Measurements from ENCODE around the gene TMEM200A. TPM values are rescaled to one million over a fixed set of nuclear protein-coding genes. Genes with fewer than 3 reads are reported as not detected.

Gene TMEM200A
- total RNA-seq, 1 experiment from 2014 or later, result 2.0 TPM

- intact Hi-C loops (cut with micrococcal nuclease; ENCODE audit: unreplicated experiment), result no loop called here
- H3K27ac ChIP-seq (ENCODE audit: low read depth, low read length, poor library complexity, severe bottlenecking), result no peak overlapping the region
- DNase-seq (ENCODE audit: low spot score), result no peak
- ChIA-PET POLR2A (ENCODE audit: low non-redundant PET) (no interaction called here), CTCF (no interaction called here)
- no TSS peak for BruUV-seq (replicated peaks)
- H3K4me3 ChIP-seq (ENCODE audit: low read depth, low read length, poor library complexity, severe bottlenecking), result no peak overlapping the region
- H3K36me3 ChIP-seq (ENCODE audit: insufficient read depth, low read length, poor library complexity, severe bottlenecking), result no peaks in the 10 kb centered on the region
- H3K4me1 ChIP-seq (ENCODE audit: insufficient read depth, low read length, poor library complexity, severe bottlenecking), result no peaks in the 10 kb centered on the region
- H3K27me3 ChIP-seq (replicated peaks; ENCODE audit: insufficient read depth, low read depth, low read length, poor library complexity), result peaks cover 8% of the 10 kb centered on the region
- no peaks in the 10 kb centered on the region for H3K9me3 ChIP-seq (ENCODE audit: low read depth, low read length, poor library complexity, severe bottlenecking)
- TF ChIP-seq EZH2 (IDR thresholded peaks at IDR 0.05; ENCODE audit: borderline replicate concordance, low read depth, low read length, poor library complexity, severe bottlenecking), result no peak
- no peak for TF ChIP-seq CTCF (conservative IDR thresholded peaks at IDR 0.05; ENCODE audit: low read depth, low read length)
Measured at GRCh38 chr6:130373992-130374391, 8.2 kb downstream of the TMEM200A start.

- Histone ChIP-seq H3K27ac (ENCODE audit: low read depth, low read length, poor library complexity, severe bottlenecking) (no peak overlapping the region), H3K4me1 (ENCODE audit: insufficient read depth, low read length, poor library complexity, severe bottlenecking) (no peaks in the 10 kb centered on the region), H3K9me3 (ENCODE audit: low read depth, low read length, poor library complexity, severe bottlenecking) (no peaks in the 10 kb centered on the region), H3K36me3 (ENCODE audit: insufficient read depth, low read length, poor library complexity, severe bottlenecking) (no peaks in the 10 kb centered on the region), H3K27me3 (replicated peaks; ENCODE audit: insufficient read depth, low read depth, low read length, poor library complexity) (no peaks in the 10 kb centered on the region), H3K4me3 (ENCODE audit: low read depth, low read length, poor library complexity, severe bottlenecking) (no peak overlapping the region)
- intact Hi-C loops (cut with micrococcal nuclease; ENCODE audit: unreplicated experiment), result no loop called here
- POLR2A ChIA-PET (ENCODE audit: low non-redundant PET), result no interaction called here
- CTCF ChIA-PET, result no interaction called here
- BruUV-seq (replicated peaks), result no TSS peak
- TF ChIP-seq EZH2 (IDR thresholded peaks at IDR 0.05; ENCODE audit: borderline replicate concordance, low read depth, low read length, poor library complexity, severe bottlenecking) (no peak), CTCF (conservative IDR thresholded peaks at IDR 0.05; ENCODE audit: low read depth, low read length) (no peak)
- peak; percentile 37 for DNase-seq (ENCODE audit: low spot score)
Measured at GRCh38 chr6:130376936-130377335, 11.1 kb downstream of the TMEM200A start.

- TF ChIP-seq CTCF (conservative IDR thresholded peaks at IDR 0.05; ENCODE audit: low read depth, low read length) (no peak), EZH2 (IDR thresholded peaks at IDR 0.05; ENCODE audit: borderline replicate concordance, low read depth, low read length, poor library complexity, severe bottlenecking) (no peak)
- Histone ChIP-seq H3K4me3 (ENCODE audit: low read depth, low read length, poor library complexity, severe bottlenecking) (no peak overlapping the region), H3K4me1 (ENCODE audit: insufficient read depth, low read length, poor library complexity, severe bottlenecking) (no peaks in the 10 kb centered on the region), H3K27me3 (replicated peaks; ENCODE audit: insufficient read depth, low read depth, low read length, poor library complexity) (no peaks in the 10 kb centered on the region), H3K9me3 (ENCODE audit: low read depth, low read length, poor library complexity, severe bottlenecking) (no peaks in the 10 kb centered on the region), H3K27ac (ENCODE audit: low read depth, low read length, poor library complexity, severe bottlenecking) (no peak overlapping the region), H3K36me3 (ENCODE audit: insufficient read depth, low read length, poor library complexity, severe bottlenecking) (no peaks in the 10 kb centered on the region)
- ChIA-PET CTCF (no interaction called here), POLR2A (ENCODE audit: low non-redundant PET) (no interaction called here)
- intact Hi-C loops (cut with micrococcal nuclease; ENCODE audit: unreplicated experiment), result no loop called here
- no peak for DNase-seq (ENCODE audit: low spot score)
- no TSS peak for BruUV-seq (replicated peaks)
Measured at GRCh38 chr6:130377371-130377770, 11.6 kb downstream of the TMEM200A start.
